ENCODE data around the gene CD7. TPM values are rescaled to one million over a fixed set of nuclear protein-coding genes. Genes with fewer than 3 reads are reported as not detected.

CD7 gene
- total RNA-seq, 1 donor from 2014 or later = 0.83 TPM

GRCh38 chr17:82294064-82294773 is 23.2 kb downstream of the CD7 start:
- Mint-ChIP-seq H3K36me3 (no peaks in the 10 kb centered on the region), H3K4me1 (peaks cover 34% of the 10 kb centered on the region), H3K27me3 (ENCODE audit: low read depth) (peaks cover 22% of the 10 kb centered on the region), H3K9me3 (no peaks in the 10 kb centered on the region), H3K27ac (peak overlapping the region; percentile 93), H3K4me3 (peak overlapping the region; percentile 72)
- TF ChIP-seq CTCF (IDR thresholded peaks at IDR 0.05; ENCODE audit: unreplicated experiment) = no peak
- no peak for DNase-seq (ENCODE audit: low spot score in 2 of 2, unreplicated experiment in 2 of 2)

GRCh38 chr17:82292251-82293154 is 24.9 kb downstream of the CD7 start:
- DNase-seq (ENCODE audit: low spot score in 2 of 2, unreplicated experiment in 2 of 2) = peak; percentile 86 to 88
- Mint-ChIP-seq H3K27ac (peak overlapping the region; percentile 69), H3K27me3 (ENCODE audit: low read depth) (peaks cover 16% of the 10 kb centered on the region), H3K4me1 (peaks cover 27% of the 10 kb centered on the region), H3K9me3 (no peaks in the 10 kb centered on the region), H3K4me3 (peak overlapping the region; percentile 74), H3K36me3 (no peaks in the 10 kb centered on the region)
- TF ChIP-seq CTCF (IDR thresholded peaks at IDR 0.05; ENCODE audit: unreplicated experiment) = no peak

GRCh38 chr17:82291582-82292250 is 25.7 kb downstream of the CD7 start:
- peaks cover 20% of the 10 kb centered on the region for H3K4me1 Mint-ChIP-seq
- no peak overlapping the region for H3K27ac Mint-ChIP-seq
- peak overlapping the region; percentile 50 for H3K4me3 Mint-ChIP-seq
- H3K9me3 Mint-ChIP-seq = peaks cover 4% of the 10 kb centered on the region
- no peaks in the 10 kb centered on the region for H3K36me3 Mint-ChIP-seq
- no peak for TF ChIP-seq CTCF (IDR thresholded peaks at IDR 0.05; ENCODE audit: unreplicated experiment)
- H3K27me3 Mint-ChIP-seq (ENCODE audit: low read depth) = peaks cover 10% of the 10 kb centered on the region
- DNase-seq (ENCODE audit: low spot score in 2 of 2, unreplicated experiment in 2 of 2) = no peak

- no peak for DNase-seq (ENCODE audit: low spot score in 2 of 2, unreplicated experiment in 2 of 2)
- no peak overlapping the region for H3K27ac Mint-ChIP-seq
- no peaks in the 10 kb centered on the region for H3K36me3 Mint-ChIP-seq
- H3K27me3 Mint-ChIP-seq (ENCODE audit: low read depth) = no peaks in the 10 kb centered on the region
- H3K9me3 Mint-ChIP-seq = peaks cover 5% of the 10 kb centered on the region
- no peak overlapping the region for H3K4me3 Mint-ChIP-seq
- TF ChIP-seq CTCF (IDR thresholded peaks at IDR 0.05; ENCODE audit: unreplicated experiment) = no peak
- peaks cover 16% of the 10 kb centered on the region for H3K4me1 Mint-ChIP-seq
Measured at GRCh38 chr17:82287868-82288801, 29.3 kb downstream of the CD7 start.

Data from mesothelial cell of epicardium (in vitro differentiated cells).